H9 (cell line): ENCODE data around the gene GMPR. TPM values are rescaled to one million over a fixed set of nuclear protein-coding genes. Genes with fewer than 3 reads are reported as not detected.

Source experiments
- DNase-seq: peaks from one replicate; pipeline ENCODE4 v3.0.0-alpha.2; 2017
- H2AFZ ChIP-seq: one replicate; pipeline ENCODE4 v1.6.1; 2013; ENCODE audit warnings: mild to moderate bottlenecking, low read length, control low read depth, moderate library complexity
- H2AK5ac ChIP-seq: 2 replicates; pipeline ENCODE4 v1.6.1; 2013; ENCODE audit warnings: low read length, control low read depth, mixed read lengths; ENCODE audit not compliant: insufficient read length
- H2BK120ac ChIP-seq: one replicate; pipeline ENCODE4 v1.6.1; 2013; ENCODE audit warnings: low read depth, mild to moderate bottlenecking, low read length, control low read depth, inconsistent platforms; ENCODE audit not compliant: poor library complexity, severe bottlenecking
- H2BK12ac ChIP-seq: 2 replicates; pipeline ENCODE4 v1.6.1; 2013; ENCODE audit warnings: low read length, control low read depth, mixed read lengths, low read depth; ENCODE audit not compliant: insufficient read length
- H2BK15ac ChIP-seq: 2 replicates; pipeline ENCODE4 v1.6.1; 2013; ENCODE audit warnings: low read depth, low read length, control low read depth
- H2BK20ac ChIP-seq: one replicate; pipeline ENCODE4 v1.6.1; 2013; ENCODE audit warnings: low read depth, mild to moderate bottlenecking, low read length, control low read depth, inconsistent platforms; ENCODE audit not compliant: poor library complexity, severe bottlenecking
- H2BK5ac ChIP-seq: 2 replicates; pipeline ENCODE4 v1.6.1; 2013; ENCODE audit warnings: low read length, control low read depth, mixed read lengths; ENCODE audit not compliant: insufficient read length
- H3K14ac ChIP-seq: 2 replicates; pipeline ENCODE4 v1.6.1; 2013; ENCODE audit warnings: low read length, control low read depth; ENCODE audit not compliant: insufficient read depth
- H3K18ac ChIP-seq: 2 replicates; pipeline ENCODE4 v1.6.1; 2013; ENCODE audit warnings: low read depth, mild to moderate bottlenecking, mixed read lengths, low read length, control low read depth; ENCODE audit not compliant: insufficient read length
- H3K23ac ChIP-seq: 2 replicates; pipeline ENCODE4 v1.6.1; 2013; ENCODE audit warnings: low read length, control low read depth, mixed read lengths, low read depth; ENCODE audit not compliant: insufficient read length
- H3K23me2 ChIP-seq: 2 replicates; pipeline ENCODE4 v1.6.1; 2013; ENCODE audit warnings: low read depth, mild to moderate bottlenecking, mixed read lengths, low read length, control low read depth; ENCODE audit not compliant: insufficient read length, poor library complexity, severe bottlenecking
- H3K27ac ChIP-seq: 2 replicates; pipeline ENCODE4 v1.5.1; 2013; ENCODE audit warnings: low read length, control low read depth, mixed read lengths, low read depth; ENCODE audit not compliant: insufficient read length
- H3K27me3 ChIP-seq: 2 replicates; pipeline ENCODE4 v1.6.1; 2013; ENCODE audit warnings: low read length, control low read depth, inconsistent platforms; ENCODE audit not compliant: insufficient read depth
- H3K4ac ChIP-seq: 2 replicates; pipeline ENCODE4 v1.6.1; 2013; ENCODE audit warnings: low read depth, mild to moderate bottlenecking, control low read depth, inconsistent platforms, low read length, moderate library complexity
- H3K4me1 ChIP-seq: 2 replicates; pipeline ENCODE4 v1.6.1; 2013; ENCODE audit warnings: low read length, control low read depth, inconsistent platforms; ENCODE audit not compliant: insufficient read depth
- H3K4me2 ChIP-seq: 2 replicates; pipeline ENCODE4 v1.6.1; 2013; ENCODE audit warnings: low read length, control low read depth, mixed read lengths; ENCODE audit not compliant: insufficient read length, insufficient read depth
- H3K56ac ChIP-seq: 2 replicates; pipeline ENCODE4 v1.6.1; 2013; ENCODE audit warnings: low read depth, mild to moderate bottlenecking, mixed read lengths, low read length, control low read depth; ENCODE audit not compliant: insufficient read length
- H3K79me1 ChIP-seq: 2 replicates; pipeline ENCODE4 v1.6.1; 2013; ENCODE audit warnings: low read depth, mild to moderate bottlenecking, moderate library complexity, low read length, control low read depth, inconsistent platforms; ENCODE audit not compliant: insufficient read depth, poor library complexity, severe bottlenecking
- H3K79me2 ChIP-seq: 2 replicates; pipeline ENCODE4 v1.6.1; 2013; ENCODE audit warnings: low read length, control low read depth, inconsistent platforms; ENCODE audit not compliant: insufficient read depth
- H3K9ac ChIP-seq: 2 replicates; pipeline ENCODE4 v1.6.1; 2013; ENCODE audit warnings: low read length, control low read depth, mixed read lengths; ENCODE audit not compliant: insufficient read length; ENCODE audit errors: extremely low read depth
- H3K9me3 ChIP-seq: one replicate; pipeline ENCODE4 v1.6.1; 2013; ENCODE audit warnings: low read depth, low read length, inconsistent platforms; ENCODE audit not compliant: control insufficient read depth
- H3T11ph ChIP-seq: one replicate; pipeline ENCODE4 v1.6.1; 2013; ENCODE audit warnings: mild to moderate bottlenecking, low read length, control low read depth, inconsistent platforms
- H4K20me1 ChIP-seq: one replicate; pipeline ENCODE4 v1.6.1; 2013; ENCODE audit not compliant: control insufficient read depth, insufficient read length, insufficient read depth
- H4K5ac ChIP-seq: 2 replicates; pipeline ENCODE4 v1.6.1; 2013; ENCODE audit warnings: low read depth, mild to moderate bottlenecking, mixed read lengths, low read length, control low read depth; ENCODE audit not compliant: insufficient read length
- H4K8ac ChIP-seq: replicated peaks from 2 replicates; pipeline ENCODE4 v1.6.1; 2013; ENCODE audit warnings: low read length, control low read depth, mixed read lengths, low read depth; ENCODE audit not compliant: insufficient read length
- H4K91ac ChIP-seq: 2 replicates; pipeline ENCODE4 v1.6.1; 2013; ENCODE audit warnings: low read depth, mild to moderate bottlenecking, moderate library complexity, mixed read lengths, low read length, control low read depth; ENCODE audit not compliant: insufficient read length
- H3K27ac Mint-ChIP-seq, 3 experiments: 2 replicates in 2 of 3; 3 replicates in 1 of 3; pipeline ENCODE4 v1.8.0; 2020 to 2021; ENCODE audit warnings: mixed read lengths in 3 of 3, mild to moderate bottlenecking in 1 of 3, moderate library complexity in 1 of 3
- H3K27me3 Mint-ChIP-seq: 2 replicates; pipeline ENCODE4 v1.8.0; 2021; ENCODE audit warnings: low read depth, mild to moderate bottlenecking, moderate library complexity, mixed read lengths
- H3K36me3 Mint-ChIP-seq, 3 experiments: 2 replicates in 2 of 3; 3 replicates in 1 of 3; pipeline ENCODE4 v1.8.0; 2020 to 2021; ENCODE audit warnings: low read depth in 3 of 3, mixed read lengths in 3 of 3; ENCODE audit not compliant: insufficient read depth in 1 of 3
- H3K4me1 Mint-ChIP-seq, 2 experiments: 2 replicates each; pipeline ENCODE4 v1.8.0; 2020; ENCODE audit warnings: mixed read lengths in 2 of 2
- H3K4me3 Mint-ChIP-seq, 2 experiments: 2 replicates in 1 of 2; 3 replicates in 1 of 2; pipeline ENCODE4 v1.8.0; 2020 to 2021; ENCODE audit warnings: mild to moderate bottlenecking in 2 of 2, mixed read lengths in 2 of 2, moderate library complexity in 1 of 2
- H3K9me3 Mint-ChIP-seq, 2 experiments: 2 replicates in 1 of 2; 3 replicates in 1 of 2; pipeline ENCODE4 v1.8.0; 2020; ENCODE audit warnings: mild to moderate bottlenecking in 2 of 2, mixed read lengths in 2 of 2, moderate library complexity in 1 of 2
- WGBS: extraction: QIAGEN DNeasy Blood & Tissue Kit; methylation state at CpG from one replicate; pipeline ENCODE4 v1.1.7; 2013; ENCODE audit warnings: missing lambda C conversion rate, low lambda C conversion rate, mixed read lengths; ENCODE audit not compliant: insufficient read length; ENCODE audit errors: extremely low coverage; 5-methylcytosine and 5-hydroxymethylcytosine counted together
- total RNA-seq: library from RNA; stranded (reverse); gene quantifications from 2 replicates; pipeline ENCODE4 v1.2.1, GENCODE V29; 2021
- TF ChIP-seq, protein P1 (sequence below): fragments of 200-600 bp; sonication (generic); conservative IDR thresholded peaks from 3 replicates; pipeline ENCODE4 v1.8.0; 2021; ENCODE audit warnings: antibody characterized with exemption, mild to moderate bottlenecking

GMPR gene
- total RNA-seq, 1 experiment from 2014 or later = 0.70 TPM

GRCh38 chr6:16201706-16202105 lies 36.7 kb upstream of the GMPR start:
- Mint-ChIP-seq H3K36me3 (no peaks in the 10 kb centered on the region), H3K9me3 (no peaks in the 10 kb centered on the region), H3K27me3 (0 out of 2 replicates have a peak, but pooled peaks cover 2% of the 10 kb centered on the region), H3K27ac (peak overlapping the region in 1 of 3 experiments; percentile 77; a peak in 1 of 7 replicates), H3K4me1 (peaks cover 13% of the 10 kb centered on the region in 2 experiments), H3K4me3 (no peak overlapping the region)
- Histone ChIP-seq H3K18ac (no peak overlapping the region), H4K8ac (no peak overlapping the region), H3K23ac (no peak overlapping the region), H2AK5ac (no peak overlapping the region), H3T11ph (no peak overlapping the region), H3K27ac (no peak overlapping the region), H3K79me2 (no peaks in the 10 kb centered on the region), H2BK15ac (no peak overlapping the region), H3K79me1 (no peaks in the 10 kb centered on the region), H2BK5ac (no peak overlapping the region), H3K4me1 (no peaks in the 10 kb centered on the region), H3K4me2 (no peak overlapping the region), H4K91ac (no peak overlapping the region), H2BK20ac (no peak overlapping the region), H2BK120ac (no peak overlapping the region), H3K56ac (no peak overlapping the region), H3K9ac (no peak overlapping the region), H3K9me3 (no peaks in the 10 kb centered on the region), H3K23me2 (no peaks in the 10 kb centered on the region), H3K4ac (no peak overlapping the region), H4K5ac (no peak overlapping the region), H3K14ac (no peak overlapping the region), H2BK12ac (no peak overlapping the region), H3K27me3 (no peaks in the 10 kb centered on the region), H2AFZ (no peak overlapping the region), H4K20me1 (no peaks in the 10 kb centered on the region)
- TF ChIP-seq, protein P1, sequence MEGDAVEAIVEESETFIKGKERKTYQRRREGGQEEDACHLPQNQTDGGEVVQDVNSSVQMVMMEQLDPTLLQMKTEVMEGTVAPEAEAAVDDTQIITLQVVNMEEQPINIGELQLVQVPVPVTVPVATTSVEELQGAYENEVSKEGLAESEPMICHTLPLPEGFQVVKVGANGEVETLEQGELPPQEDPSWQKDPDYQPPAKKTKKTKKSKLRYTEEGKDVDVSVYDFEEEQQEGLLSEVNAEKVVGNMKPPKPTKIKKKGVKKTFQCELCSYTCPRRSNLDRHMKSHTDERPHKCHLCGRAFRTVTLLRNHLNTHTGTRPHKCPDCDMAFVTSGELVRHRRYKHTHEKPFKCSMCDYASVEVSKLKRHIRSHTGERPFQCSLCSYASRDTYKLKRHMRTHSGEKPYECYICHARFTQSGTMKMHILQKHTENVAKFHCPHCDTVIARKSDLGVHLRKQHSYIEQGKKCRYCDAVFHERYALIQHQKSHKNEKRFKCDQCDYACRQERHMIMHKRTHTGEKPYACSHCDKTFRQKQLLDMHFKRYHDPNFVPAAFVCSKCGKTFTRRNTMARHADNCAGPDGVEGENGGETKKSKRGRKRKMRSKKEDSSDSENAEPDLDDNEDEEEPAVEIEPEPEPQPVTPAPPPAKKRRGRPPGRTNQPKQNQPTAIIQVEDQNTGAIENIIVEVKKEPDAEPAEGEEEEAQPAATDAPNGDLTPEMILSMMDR = no peak
- no peak for DNase-seq
- WGBS = no CpG with 5 or more reads among the region's 1 CpG
